Choroid plexus epithelial cell (primary cell): ENCODE measurements around the gene SPRED2.
A peak's percentile ranks its signal among the peaks of the same experiment; 100 is the strongest.

Experiments
- DNase-seq: peaks from one replicate; pipeline ENCODE4 v3.0.0-alpha.2; 2010; ENCODE audit warnings: low read depth
- H3K4me3 ChIP-seq: 2 replicates; pipeline ENCODE4 v1.5.1; 2011; ENCODE audit warnings: low read depth, mild to moderate bottlenecking, control low read depth, low read length, moderate library complexity
- CTCF ChIP-seq: conservative IDR thresholded peaks from 2 replicates; pipeline ENCODE4 v1.5.1; 2011; ENCODE audit warnings: low read depth, mild to moderate bottlenecking, control low read depth, inconsistent platforms, low read length, moderate library complexity

The SPRED2 gene

DNA sequence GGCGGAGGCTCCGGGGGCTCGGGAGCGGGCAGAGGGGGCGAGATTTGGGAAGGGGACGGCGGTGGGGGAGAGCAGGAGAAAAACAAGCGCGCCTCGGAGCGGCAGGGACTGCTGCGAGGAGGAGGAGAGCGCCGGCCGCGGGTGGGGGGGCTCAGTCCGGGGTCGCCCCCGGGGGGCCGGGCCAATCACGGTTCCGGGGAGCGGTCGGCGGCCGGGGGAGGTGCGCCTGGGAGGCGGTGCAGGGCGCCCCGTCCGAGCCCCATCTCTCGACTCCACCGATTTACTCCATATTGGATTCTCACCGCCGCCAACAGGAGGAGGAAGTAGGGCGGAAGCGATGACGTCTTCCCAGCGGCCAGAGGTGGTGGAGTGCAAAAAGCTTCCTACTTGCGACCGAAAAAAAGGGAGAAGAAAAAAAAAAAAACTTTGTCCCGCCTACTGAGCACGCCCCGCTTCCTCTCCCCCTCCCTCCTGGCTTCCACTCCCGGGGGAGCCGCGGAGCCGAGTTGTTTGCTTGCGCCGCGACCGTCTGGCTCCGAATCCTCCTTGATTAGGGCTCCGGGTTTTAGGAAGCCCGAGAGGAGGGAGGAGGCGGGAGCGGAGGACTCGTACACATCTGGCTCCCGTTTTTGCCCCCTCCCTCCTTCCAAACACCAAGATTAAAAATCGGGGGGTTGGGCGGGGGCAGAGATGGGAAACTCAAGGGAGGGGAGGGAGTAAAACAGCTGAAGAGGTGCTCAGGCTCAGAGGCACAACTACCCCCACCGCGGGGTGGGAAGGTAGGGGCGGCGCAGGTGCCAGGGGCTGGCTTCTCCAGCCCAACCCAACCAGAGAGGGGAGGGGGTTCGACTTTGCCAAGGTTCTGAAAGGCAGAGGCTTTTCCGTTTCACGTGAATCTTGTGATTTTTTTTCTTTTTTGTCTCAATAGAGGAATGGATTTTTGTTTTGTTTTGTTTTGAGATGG, at the start of gene SPRED2:
SPRED2 (minus strand) TSS at position 373 of the 964 bp plus-strand sequence. CDS start 612 bp downstream, outside the sequence.
- H3K4me3 ChIP-seq, result peak within 1 kb of the TSS; percentile 88
- peak; percentile 5 for TF ChIP-seq CTCF
- peak; percentile 98 for DNase-seq

GRCh38 chr2:65481961-65482360, 49.6 kb upstream of the SPRED2 start:
- H3K4me3 ChIP-seq, result no peak overlapping the region
- no peak for TF ChIP-seq CTCF
- no peak for DNase-seq

- TF ChIP-seq CTCF, result no peak
- H3K4me3 ChIP-seq, result no peak overlapping the region
Measured at GRCh38 chr2:65479524-65479923, 47.1 kb upstream of the SPRED2 start.

DNA sequence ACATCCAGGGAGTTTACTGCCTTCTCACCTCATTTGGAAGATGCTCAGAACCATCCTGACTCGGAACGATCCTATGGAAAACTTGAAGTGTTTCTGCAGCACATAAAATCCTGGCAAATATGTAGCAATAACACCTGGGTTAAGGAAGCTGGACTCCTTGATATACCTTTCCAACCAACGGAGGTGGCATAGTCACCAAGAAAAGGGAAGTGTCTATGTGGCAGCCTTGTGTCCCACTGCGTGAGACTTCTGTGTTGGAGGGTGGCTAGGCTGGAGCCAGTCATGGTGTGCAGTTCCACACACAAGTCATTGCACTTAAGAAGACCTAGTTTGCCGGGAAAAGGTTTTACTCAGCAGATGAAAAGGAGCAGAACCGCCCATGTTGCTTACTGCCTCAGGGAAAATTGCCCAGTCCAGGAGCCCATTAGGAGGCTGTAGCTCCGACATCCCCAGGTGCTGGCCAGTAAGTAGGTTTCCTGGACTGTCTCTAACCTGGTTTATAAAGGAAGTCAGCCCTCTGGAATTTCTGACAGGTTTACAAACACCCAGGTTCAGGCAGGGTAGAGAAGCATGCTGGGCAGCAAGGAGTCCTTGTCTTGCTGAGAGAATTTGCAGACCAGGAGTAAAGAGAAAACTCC, 46.2 kb upstream of the SPRED2 start:
- TF ChIP-seq CTCF, result no peak
- no peak for DNase-seq
- H3K4me3 ChIP-seq, result no peak overlapping the region

More at GRCh38 chr2:65479524-65479923, 47.1 kb upstream of the SPRED2 start:
- DNase-seq, result no peak

GRCh38 chr2:65477590-65477989, 45.2 kb upstream of the SPRED2 start:
- TF ChIP-seq CTCF, result no peak

DNA sequence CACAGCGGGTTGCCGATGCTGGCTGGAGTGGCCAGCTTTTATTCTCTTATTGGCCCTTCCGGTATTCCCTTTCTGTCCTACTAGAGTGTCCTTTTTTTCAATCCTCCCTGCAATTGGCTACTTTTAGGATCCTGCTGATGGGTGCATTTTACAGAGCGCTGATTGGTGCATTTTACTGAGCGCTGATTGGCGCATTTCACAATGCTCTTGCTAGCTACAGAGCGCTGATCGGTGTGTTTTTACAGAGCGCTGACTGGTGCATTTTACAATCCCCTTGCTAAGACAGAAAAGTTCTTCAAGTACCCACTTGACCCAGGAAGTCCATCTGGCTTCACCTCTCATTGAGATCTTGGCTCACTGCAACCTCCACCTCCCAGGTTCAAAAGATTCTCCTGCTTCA, 44.4 kb upstream of the SPRED2 start:
- no peak overlapping the region for H3K4me3 ChIP-seq
- TF ChIP-seq CTCF, result no peak
- DNase-seq, result no peak

More at GRCh38 chr2:65477590-65477989, 45.2 kb upstream of the SPRED2 start:
- no peak overlapping the region for H3K4me3 ChIP-seq
- peak; percentile 7 for DNase-seq
